GM23338 (cell line): ENCODE data around the gene ENPP4. TPM values are rescaled to one million over a fixed set of nuclear protein-coding genes. Genes with fewer than 3 reads are reported as not detected.
A peak's percentile ranks its signal among the peaks of the same experiment; 100 is the strongest.

Source experiments
- ATAC-seq: fragments of 200-7000 bp; cut with Tn5 transposase; 3 replicates; pipeline ENCODE4 v1.9.1; 2020
- DNase-seq: peaks from one replicate; pipeline ENCODE4 v3.0.0-alpha.2; 2015; ENCODE audit warnings: low spot score
- H2AFZ ChIP-seq: fragments of 200-600 bp; sonication (generic); 2 replicates; pipeline ENCODE4 v1.8.0; 2016; ENCODE audit warnings: antibody characterized with exemption, mild to moderate bottlenecking, moderate library complexity
- H3F3A ChIP-seq: fragments of 200-600 bp; sonication (generic); replicated peaks from 2 replicates; pipeline ENCODE4 v1.8.0; 2017; ENCODE audit warnings: antibody characterized with exemption, mixed run types, low read depth
- H3K27ac ChIP-seq: fragments of 200-600 bp; sonication (generic); 2 replicates; pipeline ENCODE4 v1.6.1; 2016; ENCODE audit warnings: low read depth
- H3K27me3 ChIP-seq: fragments of 200-600 bp; sonication (generic); 2 replicates; pipeline ENCODE4 v1.8.0; 2016; ENCODE audit warnings: mild to moderate bottlenecking, mixed run types, moderate library complexity; ENCODE audit not compliant: insufficient read depth
- H3K36me3 ChIP-seq: fragments of 200-600 bp; sonication (generic); 2 replicates; pipeline ENCODE4 v1.8.0; 2016; ENCODE audit warnings: mild to moderate bottlenecking; ENCODE audit not compliant: insufficient read depth
- H3K4me1 ChIP-seq: fragments of 200-600 bp; sonication (generic); 2 replicates; pipeline ENCODE4 v1.8.0; 2016; ENCODE audit warnings: mild to moderate bottlenecking, moderate library complexity; ENCODE audit not compliant: insufficient read depth
- H3K4me2 ChIP-seq: fragments of 200-600 bp; sonication (generic); 2 replicates; pipeline ENCODE4 v1.7.1; 2017; ENCODE audit warnings: mixed run types
- H3K4me3 ChIP-seq: fragments of 200-600 bp; sonication (generic); 2 replicates; pipeline ENCODE4 v1.6.1; 2016; ENCODE audit warnings: mixed run types
- H3K79me2 ChIP-seq: fragments of 200-600 bp; sonication (generic); replicated peaks from 2 replicates; pipeline ENCODE4 v1.8.0; 2017; ENCODE audit warnings: mild to moderate bottlenecking; ENCODE audit not compliant: insufficient read depth
- H3K9me2 ChIP-seq: fragments of 200-600 bp; sonication (generic); 2 replicates; pipeline ENCODE4 v1.8.0; 2017; ENCODE audit not compliant: insufficient read depth
- H4K20me1 ChIP-seq: fragments of 200-600 bp; sonication (generic); replicated peaks from 2 replicates; pipeline ENCODE4 v1.8.0; 2017; ENCODE audit warnings: mild to moderate bottlenecking; ENCODE audit not compliant: insufficient read depth
- H3K27ac Mint-ChIP-seq: 2 replicates; pipeline ENCODE4 v1.8.0; 2020; ENCODE audit warnings: inconsistent platforms, mild to moderate bottlenecking, moderate library complexity, mixed read lengths
- H3K27me3 Mint-ChIP-seq: 3 replicates; pipeline ENCODE4 v1.8.0; 2022; ENCODE audit warnings: low read depth, mild to moderate bottlenecking, moderate library complexity, mixed read lengths, inconsistent platforms; ENCODE audit not compliant: insufficient read depth, poor library complexity
- H3K36me3 Mint-ChIP-seq: 3 replicates; pipeline ENCODE4 v1.8.0; 2021; ENCODE audit warnings: low read depth, mild to moderate bottlenecking, inconsistent platforms, moderate library complexity, mixed read lengths
- H3K4me1 Mint-ChIP-seq: 3 replicates; pipeline ENCODE4 v1.8.0; 2020; ENCODE audit warnings: mild to moderate bottlenecking, inconsistent platforms, mixed read lengths
- H3K4me3 Mint-ChIP-seq: 3 replicates; pipeline ENCODE4 v1.8.0; 2021; ENCODE audit warnings: moderate library complexity, mild to moderate bottlenecking, inconsistent platforms, mixed read lengths
- H3K9me3 Mint-ChIP-seq: 3 replicates; pipeline ENCODE4 v1.8.0; 2020; ENCODE audit warnings: moderate library complexity, mild to moderate bottlenecking, inconsistent platforms, mixed read lengths
- CREB1 ChIP-seq: fragments of 250-450 bp; sonication (Bioruptor Pico); IDR thresholded peaks from 2 replicates; pipeline ENCODE4 v1.5.0; 2020; ENCODE audit warnings: low read depth, mild to moderate bottlenecking, moderate library complexity
- EZH2phosphoT487 ChIP-seq: fragments of 200-600 bp; sonication (generic); IDR thresholded peaks from one replicate; pipeline ENCODE4 v1.8.1; 2018; ENCODE audit warnings: antibody characterized with exemption; ENCODE audit not compliant: unreplicated experiment
- JUNB ChIP-seq: IDR thresholded peaks from one replicate; pipeline ENCODE4 v1.6.1; 2016; ENCODE audit warnings: antibody characterized with exemption; ENCODE audit not compliant: unreplicated experiment
- NANOG ChIP-seq: IDR thresholded peaks from 2 replicates; pipeline ENCODE4 v1.6.1; 2016; ENCODE audit warnings: antibody characterized with exemption, borderline replicate concordance
- POLR2AphosphoS5 ChIP-seq: IDR thresholded peaks from 2 replicates; pipeline ENCODE4 v1.6.1; 2016; ENCODE audit warnings: antibody characterized with exemption, low read depth
- polyA plus RNA-seq: library from polyadenylated mRNA; unstranded; fragments of >200 nt; fragmentation: Nextera tagmentation; extraction: Ambion mirVana; gene quantifications from 2 replicates; pipeline ENCODE4 v1.2.1, GENCODE V29; 2016
- total RNA-seq: library from RNA; depleted of rRNA; stranded (reverse); fragments of >200 nt; shearing (Covaris generic); gene quantifications from 2 replicates; pipeline ENCODE4 v1.2.3, GENCODE V29; 2014
- TF ChIP-seq, protein P1 (sequence below): fragments of 250-450 bp; sonication (Bioruptor Pico); IDR thresholded peaks from 2 replicates; pipeline ENCODE4 v1.5.0; 2020; ENCODE audit warnings: mild to moderate bottlenecking, moderate library complexity

Gene ENPP4
- total and polyA plus RNA-seq, 2 experiments from 2014 or later = 2.2 to 4.4 TPM

GRCh38 chr6:46170357-46171289, 40.8 kb downstream of the ENPP4 start, which contains the start of gene ENPP5:
TSS of gene ENPP5 (minus strand) at chr6:46170980. CDS start at chr6:46168262, 2,718 bp downstream.
- Histone ChIP-seq H3K4me3 (peak within 1 kb of the TSS; percentile 94), H4K20me1 (no peaks in the 10 kb centered on the region), H3K27me3 (no peaks in the 10 kb centered on the region), H3K36me3 (peaks cover 5% of the 10 kb centered on the region; the same call in 1 of the 2 replicates), H3K27ac (peak within 1 kb of the TSS; percentile 80), H3K9me2 (no peaks in the 10 kb centered on the region), H3K4me2 (peak within 1 kb of the TSS; percentile 89), H2AFZ (peak within 1 kb of the TSS; percentile 95), H3K79me2 (peaks cover 16% of the 10 kb centered on the region), H3K4me1 (peaks cover 12% of the 10 kb centered on the region), H3F3A (no peaks in the 10 kb centered on the region)
- H3K4me3 Mint-ChIP-seq = peak within 1 kb of the TSS; percentile 94
- ATAC-seq (peak; percentile 99), DNase-seq (peak; percentile 98)
- TF ChIP-seq NANOG (no peak), JUNB (no peak), POLR2AphosphoS5 (peak; percentile 88), EZH2phosphoT487 (no peak), CREB1 (CRISPR knock-in tag) (peak; percentile 66; the same call in 1 of the 2 replicates)
- TF ChIP-seq, protein P1, sequence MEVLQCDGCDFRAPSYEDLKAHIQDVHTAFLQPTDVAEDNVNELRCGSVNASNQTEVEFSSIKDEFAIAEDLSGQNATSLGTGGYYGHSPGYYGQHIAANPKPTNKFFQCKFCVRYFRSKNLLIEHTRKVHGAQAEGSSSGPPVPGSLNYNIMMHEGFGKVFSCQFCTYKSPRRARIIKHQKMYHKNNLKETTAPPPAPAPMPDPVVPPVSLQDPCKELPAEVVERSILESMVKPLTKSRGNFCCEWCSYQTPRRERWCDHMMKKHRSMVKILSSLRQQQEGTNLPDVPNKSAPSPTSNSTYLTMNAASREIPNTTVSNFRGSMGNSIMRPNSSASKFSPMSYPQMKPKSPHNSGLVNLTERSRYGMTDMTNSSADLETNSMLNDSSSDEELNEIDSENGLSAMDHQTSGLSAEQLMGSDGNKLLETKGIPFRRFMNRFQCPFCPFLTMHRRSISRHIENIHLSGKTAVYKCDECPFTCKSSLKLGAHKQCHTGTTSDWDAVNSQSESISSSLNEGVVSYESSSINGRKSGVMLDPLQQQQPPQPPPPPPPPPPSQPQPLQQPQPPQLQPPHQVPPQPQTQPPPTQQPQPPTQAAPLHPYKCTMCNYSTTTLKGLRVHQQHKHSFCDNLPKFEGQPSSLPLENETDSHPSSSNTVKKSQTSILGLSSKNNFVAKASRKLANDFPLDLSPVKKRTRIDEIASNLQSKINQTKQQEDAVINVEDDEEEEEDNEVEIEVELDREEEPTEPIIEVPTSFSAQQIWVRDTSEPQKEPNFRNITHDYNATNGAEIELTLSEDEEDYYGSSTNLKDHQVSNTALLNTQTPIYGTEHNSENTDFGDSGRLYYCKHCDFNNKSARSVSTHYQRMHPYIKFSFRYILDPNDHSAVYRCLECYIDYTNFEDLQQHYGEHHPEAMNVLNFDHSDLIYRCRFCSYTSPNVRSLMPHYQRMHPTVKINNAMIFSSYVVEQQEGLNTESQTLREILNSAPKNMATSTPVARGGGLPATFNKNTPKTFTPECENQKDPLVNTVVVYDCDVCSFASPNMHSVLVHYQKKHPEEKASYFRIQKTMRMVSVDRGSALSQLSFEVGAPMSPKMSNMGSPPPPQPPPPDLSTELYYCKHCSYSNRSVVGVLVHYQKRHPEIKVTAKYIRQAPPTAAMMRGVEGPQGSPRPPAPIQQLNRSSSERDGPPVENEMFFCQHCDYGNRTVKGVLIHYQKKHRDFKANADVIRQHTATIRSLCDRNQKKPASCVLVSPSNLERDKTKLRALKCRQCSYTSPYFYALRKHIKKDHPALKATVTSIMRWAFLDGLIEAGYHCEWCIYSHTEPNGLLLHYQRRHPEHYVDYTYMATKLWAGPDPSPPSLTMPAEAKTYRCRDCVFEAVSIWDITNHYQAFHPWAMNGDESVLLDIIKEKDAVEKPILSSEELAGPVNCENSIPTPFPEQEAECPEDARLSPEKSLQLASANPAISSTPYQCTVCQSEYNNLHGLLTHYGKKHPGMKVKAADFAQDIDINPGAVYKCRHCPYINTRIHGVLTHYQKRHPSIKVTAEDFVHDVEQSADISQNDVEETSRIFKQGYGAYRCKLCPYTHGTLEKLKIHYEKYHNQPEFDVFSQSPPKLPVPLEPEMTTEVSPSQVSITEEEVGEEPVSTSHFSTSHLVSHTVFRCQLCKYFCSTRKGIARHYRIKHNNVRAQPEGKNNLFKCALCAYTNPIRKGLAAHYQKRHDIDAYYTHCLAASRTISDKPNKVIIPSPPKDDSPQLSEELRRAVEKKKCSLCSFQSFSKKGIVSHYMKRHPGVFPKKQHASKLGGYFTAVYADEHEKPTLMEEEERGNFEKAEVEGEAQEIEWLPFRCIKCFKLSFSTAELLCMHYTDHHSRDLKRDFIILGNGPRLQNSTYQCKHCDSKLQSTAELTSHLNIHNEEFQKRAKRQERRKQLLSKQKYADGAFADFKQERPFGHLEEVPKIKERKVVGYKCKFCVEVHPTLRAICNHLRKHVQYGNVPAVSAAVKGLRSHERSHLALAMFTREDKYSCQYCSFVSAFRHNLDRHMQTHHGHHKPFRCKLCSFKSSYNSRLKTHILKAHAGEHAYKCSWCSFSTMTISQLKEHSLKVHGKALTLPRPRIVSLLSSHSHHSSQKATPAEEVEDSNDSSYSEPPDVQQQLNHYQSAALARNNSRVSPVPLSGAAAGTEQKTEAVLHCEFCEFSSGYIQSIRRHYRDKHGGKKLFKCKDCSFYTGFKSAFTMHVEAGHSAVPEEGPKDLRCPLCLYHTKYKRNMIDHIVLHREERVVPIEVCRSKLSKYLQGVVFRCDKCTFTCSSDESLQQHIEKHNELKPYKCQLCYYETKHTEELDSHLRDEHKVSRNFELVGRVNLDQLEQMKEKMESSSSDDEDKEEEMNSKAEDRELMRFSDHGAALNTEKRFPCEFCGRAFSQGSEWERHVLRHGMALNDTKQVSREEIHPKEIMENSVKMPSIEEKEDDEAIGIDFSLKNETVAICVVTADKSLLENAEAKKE (CRISPR knock-in tag) = no peak
- no peaks in the 10 kb centered on the region for H3K9me3 Mint-ChIP-seq
- peaks cover 4% of the 10 kb centered on the region for H3K27me3 Mint-ChIP-seq
- H3K36me3 Mint-ChIP-seq = peaks cover 19% of the 10 kb centered on the region; the same call in 2 of the 3 replicates
- H3K27ac Mint-ChIP-seq = peak within 1 kb of the TSS; percentile 97
- peaks cover 18% of the 10 kb centered on the region; the same call in 2 of the 3 replicates for H3K4me1 Mint-ChIP-seq
